Gastroesophageal sphincter (tissue), 3 donors: Measurements from ENCODE around the gene KRT1.

Experiments
- EP300 ChIP-seq: sonication (generic); formaldehyde crosslinking; IDR thresholded peaks from one replicate; pipeline ENCODE4 v1.6.1; 2017; ENCODE audit warnings: antibody characterized with exemption, mild to moderate bottlenecking
- POLR2A ChIP-seq, 2 donors: fragments of 450-650 bp; IDR thresholded peaks; one replicate each; pipeline ENCODE4 v1.6.1; 2017; ENCODE audit warnings: antibody characterized with exemption in 2 of 2, mild to moderate bottlenecking in 2 of 2, moderate library complexity in 1 of 2
- TF ChIP-seq, protein P1 (sequence below), 4 experiments: fragments of 200-600 bp in 2 of 4; fragments of 450-650 bp in 2 of 4; sonication (generic) in 1 of 4; IDR thresholded peaks; one replicate each; pipeline ENCODE4 v1.5.1; 2017 to 2019; ENCODE audit warnings: antibody characterized with exemption in 4 of 4, mild to moderate bottlenecking in 2 of 4, moderate library complexity in 2 of 4

DNA sequence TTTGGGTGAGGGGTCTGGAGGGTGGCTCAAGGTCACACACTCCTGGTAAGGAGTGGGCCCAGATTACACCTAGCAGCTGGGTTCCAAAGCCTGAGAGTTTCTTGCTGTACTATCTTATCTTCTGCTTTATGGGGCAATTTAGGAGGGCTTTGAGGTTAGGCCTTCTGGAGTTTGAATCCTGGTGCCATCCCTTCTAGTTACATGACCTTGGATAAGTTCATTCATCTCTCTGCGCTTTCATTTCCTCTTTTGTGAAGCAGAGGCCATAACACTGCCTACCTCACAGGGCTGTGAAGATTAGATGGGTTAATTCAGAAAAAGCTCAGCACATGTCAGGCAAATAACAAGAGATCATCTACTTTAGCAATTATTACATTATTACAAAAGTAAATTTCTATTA lies 30.5 kb upstream of the KRT1 start:
- TF ChIP-seq, protein P1, sequence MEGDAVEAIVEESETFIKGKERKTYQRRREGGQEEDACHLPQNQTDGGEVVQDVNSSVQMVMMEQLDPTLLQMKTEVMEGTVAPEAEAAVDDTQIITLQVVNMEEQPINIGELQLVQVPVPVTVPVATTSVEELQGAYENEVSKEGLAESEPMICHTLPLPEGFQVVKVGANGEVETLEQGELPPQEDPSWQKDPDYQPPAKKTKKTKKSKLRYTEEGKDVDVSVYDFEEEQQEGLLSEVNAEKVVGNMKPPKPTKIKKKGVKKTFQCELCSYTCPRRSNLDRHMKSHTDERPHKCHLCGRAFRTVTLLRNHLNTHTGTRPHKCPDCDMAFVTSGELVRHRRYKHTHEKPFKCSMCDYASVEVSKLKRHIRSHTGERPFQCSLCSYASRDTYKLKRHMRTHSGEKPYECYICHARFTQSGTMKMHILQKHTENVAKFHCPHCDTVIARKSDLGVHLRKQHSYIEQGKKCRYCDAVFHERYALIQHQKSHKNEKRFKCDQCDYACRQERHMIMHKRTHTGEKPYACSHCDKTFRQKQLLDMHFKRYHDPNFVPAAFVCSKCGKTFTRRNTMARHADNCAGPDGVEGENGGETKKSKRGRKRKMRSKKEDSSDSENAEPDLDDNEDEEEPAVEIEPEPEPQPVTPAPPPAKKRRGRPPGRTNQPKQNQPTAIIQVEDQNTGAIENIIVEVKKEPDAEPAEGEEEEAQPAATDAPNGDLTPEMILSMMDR (IDR thresholded peaks at IDR 0.05): no peak
- TF ChIP-seq EP300 (no peak), POLR2A (IDR thresholded peaks at IDR 0.05) (no peak)
